ENCODE measurements around the gene RBM33. TPM values are rescaled to one million over a fixed set of nuclear protein-coding genes. Genes with fewer than 3 reads are reported as not detected.

RBM33 gene
- total and polyA plus RNA-seq, 2 of the 13 experiments (the other 11 are each of a cell fraction or from before 2014, with no cell fraction given), result 12.4 to 28.9 TPM

DNA sequence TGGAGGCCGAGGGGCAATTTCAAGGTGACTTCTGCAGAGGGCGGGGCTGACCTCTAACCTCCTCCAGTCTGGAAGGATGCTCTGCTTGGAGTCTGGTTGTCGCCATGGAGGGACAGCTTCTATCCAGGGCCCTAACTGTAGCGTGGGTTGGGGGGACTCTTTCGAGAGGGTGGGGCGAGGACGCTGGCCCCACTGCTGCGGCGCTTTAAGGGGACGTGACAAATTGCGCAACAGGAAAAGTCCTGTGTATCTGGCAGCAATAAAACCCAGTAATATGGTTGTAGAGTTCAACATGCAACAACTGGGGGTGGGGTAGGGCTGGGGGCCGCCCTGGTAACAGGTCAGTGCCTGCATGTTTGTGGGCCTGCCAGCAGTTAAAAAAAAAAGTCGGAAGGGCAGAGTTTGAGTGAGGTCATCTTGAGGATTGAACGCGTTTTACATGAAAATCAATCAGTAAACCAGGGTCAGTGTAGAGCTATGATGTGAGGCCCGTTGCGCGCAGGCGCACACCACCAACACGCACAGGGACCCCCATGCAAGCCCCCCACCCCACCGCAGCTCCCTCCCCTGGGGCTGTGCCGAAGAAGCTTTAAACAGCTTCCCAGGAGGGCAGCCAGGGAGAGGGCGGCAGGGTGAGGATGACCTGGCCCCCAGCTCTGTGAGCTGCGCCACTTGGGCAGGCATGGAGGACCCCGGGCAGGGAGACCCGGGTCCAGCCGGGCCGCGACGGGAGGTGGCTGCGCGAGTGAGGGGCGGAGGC, 163.5 kb downstream of the RBM33 start (continued):
- TF ChIP-seq, protein P1, sequence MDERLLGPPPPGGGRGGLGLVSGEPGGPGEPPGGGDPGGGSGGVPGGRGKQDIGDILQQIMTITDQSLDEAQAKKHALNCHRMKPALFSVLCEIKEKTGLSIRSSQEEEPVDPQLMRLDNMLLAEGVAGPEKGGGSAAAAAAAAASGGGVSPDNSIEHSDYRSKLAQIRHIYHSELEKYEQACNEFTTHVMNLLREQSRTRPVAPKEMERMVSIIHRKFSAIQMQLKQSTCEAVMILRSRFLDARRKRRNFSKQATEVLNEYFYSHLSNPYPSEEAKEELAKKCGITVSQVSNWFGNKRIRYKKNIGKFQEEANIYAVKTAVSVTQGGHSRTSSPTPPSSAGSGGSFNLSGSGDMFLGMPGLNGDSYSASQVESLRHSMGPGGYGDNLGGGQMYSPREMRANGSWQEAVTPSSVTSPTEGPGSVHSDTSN (CRISPR knock-in tag; IDR thresholded peaks at IDR 0.05), result 0 out of 2 replicates have a peak, but pooled peaks have one; percentile 15
- no peak for TF ChIP-seq ZNF253 (CRISPR knock-in tag; IDR thresholded peaks at IDR 0.05; ENCODE audit: borderline replicate concordance)
- no peak for TF ChIP-seq ZNF83 (CRISPR knock-in tag; IDR thresholded peaks at IDR 0.05; ENCODE audit: borderline replicate concordance)
- peak; percentile 22; the same call in 1 of the 2 replicates for TF ChIP-seq ZC3H4 (CRISPR knock-in tag; IDR thresholded peaks at IDR 0.05; ENCODE audit: borderline replicate concordance)
- TF ChIP-seq RBM39 (IDR thresholded peaks at IDR 0.05; ENCODE audit: low read depth, low read length, poor library complexity, severe bottlenecking), result no peak
- TF ChIP-seq MAZ (IDR thresholded peaks at IDR 0.05; ENCODE audit: borderline replicate concordance, low read depth, low read length), result no peak
- TF ChIP-seq MAZ (CRISPR knock-in tag; IDR thresholded peaks at IDR 0.05; ENCODE audit: low read depth), result peak; percentile 22; the same call in 1 of the 2 replicates
- no peak for TF ChIP-seq ZFP36 (IDR thresholded peaks at IDR 0.05; ENCODE audit: borderline replicate concordance, low read depth, low read length, partially characterized antibody)
- TF ChIP-seq ZNF382 (CRISPR knock-in tag; IDR thresholded peaks at IDR 0.05; ENCODE audit: borderline replicate concordance), result no peak
- no peak for TF ChIP-seq ATRX (CRISPR knock-in tag; IDR thresholded peaks at IDR 0.05; ENCODE audit: borderline replicate concordance)
- no peak for TF ChIP-seq ZNF33B (CRISPR knock-in tag; IDR thresholded peaks at IDR 0.05)
- no peak for TF ChIP-seq KDM4B (CRISPR knock-in tag; IDR thresholded peaks at IDR 0.05)
- TF ChIP-seq SNRNP70 (IDR thresholded peaks at IDR 0.05; ENCODE audit: low read depth, low read length), result no peak
- no peak for TF ChIP-seq LCORL (IDR thresholded peaks at IDR 0.05)
- no peak; the same call in 1 of the 2 replicates for TF ChIP-seq LCORL (CRISPR knock-in tag; IDR thresholded peaks at IDR 0.05)
- TF ChIP-seq, protein P2, sequence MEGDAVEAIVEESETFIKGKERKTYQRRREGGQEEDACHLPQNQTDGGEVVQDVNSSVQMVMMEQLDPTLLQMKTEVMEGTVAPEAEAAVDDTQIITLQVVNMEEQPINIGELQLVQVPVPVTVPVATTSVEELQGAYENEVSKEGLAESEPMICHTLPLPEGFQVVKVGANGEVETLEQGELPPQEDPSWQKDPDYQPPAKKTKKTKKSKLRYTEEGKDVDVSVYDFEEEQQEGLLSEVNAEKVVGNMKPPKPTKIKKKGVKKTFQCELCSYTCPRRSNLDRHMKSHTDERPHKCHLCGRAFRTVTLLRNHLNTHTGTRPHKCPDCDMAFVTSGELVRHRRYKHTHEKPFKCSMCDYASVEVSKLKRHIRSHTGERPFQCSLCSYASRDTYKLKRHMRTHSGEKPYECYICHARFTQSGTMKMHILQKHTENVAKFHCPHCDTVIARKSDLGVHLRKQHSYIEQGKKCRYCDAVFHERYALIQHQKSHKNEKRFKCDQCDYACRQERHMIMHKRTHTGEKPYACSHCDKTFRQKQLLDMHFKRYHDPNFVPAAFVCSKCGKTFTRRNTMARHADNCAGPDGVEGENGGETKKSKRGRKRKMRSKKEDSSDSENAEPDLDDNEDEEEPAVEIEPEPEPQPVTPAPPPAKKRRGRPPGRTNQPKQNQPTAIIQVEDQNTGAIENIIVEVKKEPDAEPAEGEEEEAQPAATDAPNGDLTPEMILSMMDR (CRISPR knock-in tag; IDR thresholded peaks at IDR 0.05), result no peak
- TF ChIP-seq, protein P3, sequence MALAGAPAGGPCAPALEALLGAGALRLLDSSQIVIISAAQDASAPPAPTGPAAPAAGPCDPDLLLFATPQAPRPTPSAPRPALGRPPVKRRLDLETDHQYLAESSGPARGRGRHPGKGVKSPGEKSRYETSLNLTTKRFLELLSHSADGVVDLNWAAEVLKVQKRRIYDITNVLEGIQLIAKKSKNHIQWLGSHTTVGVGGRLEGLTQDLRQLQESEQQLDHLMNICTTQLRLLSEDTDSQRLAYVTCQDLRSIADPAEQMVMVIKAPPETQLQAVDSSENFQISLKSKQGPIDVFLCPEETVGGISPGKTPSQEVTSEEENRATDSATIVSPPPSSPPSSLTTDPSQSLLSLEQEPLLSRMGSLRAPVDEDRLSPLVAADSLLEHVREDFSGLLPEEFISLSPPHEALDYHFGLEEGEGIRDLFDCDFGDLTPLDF (CRISPR knock-in tag; IDR thresholded peaks at IDR 0.05), result no peak
- TF ChIP-seq, protein P4, sequence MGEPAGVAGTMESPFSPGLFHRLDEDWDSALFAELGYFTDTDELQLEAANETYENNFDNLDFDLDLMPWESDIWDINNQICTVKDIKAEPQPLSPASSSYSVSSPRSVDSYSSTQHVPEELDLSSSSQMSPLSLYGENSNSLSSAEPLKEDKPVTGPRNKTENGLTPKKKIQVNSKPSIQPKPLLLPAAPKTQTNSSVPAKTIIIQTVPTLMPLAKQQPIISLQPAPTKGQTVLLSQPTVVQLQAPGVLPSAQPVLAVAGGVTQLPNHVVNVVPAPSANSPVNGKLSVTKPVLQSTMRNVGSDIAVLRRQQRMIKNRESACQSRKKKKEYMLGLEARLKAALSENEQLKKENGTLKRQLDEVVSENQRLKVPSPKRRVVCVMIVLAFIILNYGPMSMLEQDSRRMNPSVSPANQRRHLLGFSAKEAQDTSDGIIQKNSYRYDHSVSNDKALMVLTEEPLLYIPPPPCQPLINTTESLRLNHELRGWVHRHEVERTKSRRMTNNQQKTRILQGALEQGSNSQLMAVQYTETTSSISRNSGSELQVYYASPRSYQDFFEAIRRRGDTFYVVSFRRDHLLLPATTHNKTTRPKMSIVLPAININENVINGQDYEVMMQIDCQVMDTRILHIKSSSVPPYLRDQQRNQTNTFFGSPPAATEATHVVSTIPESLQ (CRISPR knock-in tag; conservative IDR thresholded peaks at IDR 0.05), result no peak
- TF ChIP-seq NBN (conservative IDR thresholded peaks at IDR 0.05), result no peak
- no peak for TF ChIP-seq ZFP62 (CRISPR knock-in tag; IDR thresholded peaks at IDR 0.05)
- no peak for TF ChIP-seq ZNF510 (CRISPR knock-in tag; IDR thresholded peaks at IDR 0.05; ENCODE audit: low read depth)
- no peak for TF ChIP-seq TBP (CRISPR knock-in tag; IDR thresholded peaks at IDR 0.05)
- TF ChIP-seq ZNF781 (CRISPR knock-in tag; IDR thresholded peaks at IDR 0.05; ENCODE audit: borderline replicate concordance, not compliant biosample characterization), result no peak
- no peak for TF ChIP-seq ZNF605 (CRISPR knock-in tag; IDR thresholded peaks at IDR 0.05)
